A549 (cell line): ENCODE results near the gene NAT8L. TPM values are rescaled to one million over a fixed set of nuclear protein-coding genes. Genes with fewer than 3 reads are reported as not detected.

Experiments used
- ATAC-seq, 2 experiments: fragments of 200-7000 bp in 1 of 2; fragments of >200 bp in 1 of 2; cut with Nextera tagmentation in 1 of 2; cut with Tn5 transposase in 1 of 2; 3 replicates each; pipeline versions ENCODE4 v1.8.0 to v1.9.1; 2018 to 2020; ENCODE audit warnings: mild to moderate bottlenecking in 1 of 2, moderate library complexity in 1 of 2
- CTCF ChIA-PET: fragments of 300-600 bp; sonication (Branson Sonifier 250); formaldehyde crosslinking; extraction: SDS; loops from one replicate; lab custom pipeline; 2021; ENCODE audit warnings: antibody characterized with exemption, inconsistent platforms; lab: Yijun Ruan, JAX
- POLR2A ChIA-PET: fragments of 350-600 bp; formaldehyde crosslinking; extraction: SDS; loops from one replicate; lab custom pipeline; 2021; ENCODE audit warnings: antibody characterized with exemption, inconsistent platforms; lab: Yijun Ruan, JAX
- DNase-seq, 2 experiments: peaks; one replicate each; pipeline versions ENCODE4 v3.0.0 to v3.0.0-alpha.2; 2011 to 2016; ENCODE audit warnings: low read depth in 1 of 2, low spot score in 1 of 2
- FAIRE-seq: peaks from 2 replicates; lab custom pipeline; 2011; peaks lifted over from hg19 to GRCh38; lab: Jason Lieb, UNC
- H3K27ac ChIP-seq, 2 experiments: fragments of >200 bp; sonication (Bioruptor Twin); formaldehyde crosslinking; 3 replicates each; pipeline ENCODE4 v1.5.1; 2016 to 2017
- H3K4me1 ChIP-seq: fragments of >200 bp; sonication (Bioruptor Twin); formaldehyde crosslinking; 3 replicates; pipeline ENCODE4 v1.6.1; 2016
- H3K4me2 ChIP-seq: fragments of >200 bp; sonication (Bioruptor Twin); formaldehyde crosslinking; 3 replicates; pipeline ENCODE4 v1.6.1; 2016
- H3K4me3 ChIP-seq: fragments of >200 bp; sonication (Bioruptor Twin); formaldehyde crosslinking; 3 replicates; pipeline ENCODE4 v1.5.1; 2016
- H3K9me3 ChIP-seq: fragments of >200 bp; sonication (Bioruptor Twin); formaldehyde crosslinking; 3 replicates; pipeline ENCODE4 v1.6.1; 2016
- BHLHE40 ChIP-seq: IDR thresholded peaks from 2 replicates; pipeline ENCODE4 v1.6.1; 2012; ENCODE audit warnings: low read depth, low read length, inconsistent platforms
- CBX8 ChIP-seq: fragments of 200-600 bp; sonication (generic); IDR thresholded peaks from 2 replicates; pipeline ENCODE4 v1.6.1; 2016
- CHD2 ChIP-seq: fragments of 150-350 bp; IDR thresholded peaks from 2 replicates; pipeline ENCODE4 v1.6.1; 2014; ENCODE audit warnings: low read length; ENCODE audit not compliant: partially characterized antibody
- CHD4 ChIP-seq: fragments of 200-600 bp; sonication (generic); IDR thresholded peaks from 2 replicates; pipeline ENCODE4 v1.6.1; 2016; ENCODE audit warnings: antibody characterized with exemption, mild to moderate bottlenecking, borderline replicate concordance
- CTCF ChIP-seq: fragments of >200 bp; sonication (Bioruptor Twin); formaldehyde crosslinking; IDR thresholded peaks from 3 replicates; pipeline ENCODE4 v1.5.1; 2016
- E2F6 ChIP-seq: IDR thresholded peaks from 2 replicates; pipeline ENCODE4 v1.6.1; 2012; ENCODE audit warnings: low read depth, borderline replicate concordance
- EHF ChIP-seq: fragments of 250-450 bp; sonication (Bioruptor Pico); IDR thresholded peaks from 2 replicates; pipeline ENCODE4 v1.5.0; 2020; ENCODE audit warnings: mild to moderate bottlenecking
- EHMT2 ChIP-seq: fragments of 200-600 bp; sonication (generic); IDR thresholded peaks from 2 replicates; pipeline ENCODE4 v1.6.1; 2016; ENCODE audit warnings: antibody characterized with exemption, low read depth, mild to moderate bottlenecking, moderate library complexity
- FOSL2 ChIP-seq, 2 experiments: fragments of 450-650 bp in 1 of 2; fragments of >200 bp in 1 of 2; sonication (Bioruptor Twin) in 1 of 2; formaldehyde crosslinking; IDR thresholded peaks; 2 replicates each; pipeline versions ENCODE4 v1.5.0 to v1.6.1; 2016 to 2020; ENCODE audit warnings: mild to moderate bottlenecking in 1 of 2, moderate library complexity in 1 of 2
- HOXB13 ChIP-seq: fragments of 250-450 bp; sonication (Bioruptor Pico); IDR thresholded peaks from 2 replicates; pipeline ENCODE4 v1.5.0; 2020; ENCODE audit warnings: low read depth, mild to moderate bottlenecking, moderate library complexity
- KDM5A ChIP-seq: fragments of 200-600 bp; sonication (generic); IDR thresholded peaks from 2 replicates; pipeline ENCODE4 v1.6.1; 2016; ENCODE audit warnings: antibody characterized with exemption, mild to moderate bottlenecking
- MAFK ChIP-seq: fragments of 450-650 bp; IDR thresholded peaks from 2 replicates; pipeline ENCODE4 v1.6.1; 2014; ENCODE audit not compliant: partially characterized antibody
- PHF8 ChIP-seq: fragments of 200-600 bp; sonication (generic); IDR thresholded peaks from 2 replicates; pipeline ENCODE4 v1.6.1; 2016; ENCODE audit warnings: low read depth, mild to moderate bottlenecking, antibody characterized with exemption, moderate library complexity, borderline replicate concordance
- RAD21 ChIP-seq, 2 experiments: fragments of >200 bp in 1 of 2; sonication (Bioruptor Twin) in 1 of 2; formaldehyde crosslinking in 1 of 2; IDR thresholded peaks in 1 of 2; conservative IDR thresholded peaks in 1 of 2; 2 replicates in 1 of 2; 3 replicates in 1 of 2; pipeline ENCODE4 v1.6.1; 2012 to 2018; ENCODE audit warnings: inconsistent platforms in 1 of 2
- RARB ChIP-seq: fragments of 250-450 bp; sonication (Bioruptor Pico); IDR thresholded peaks from 2 replicates; pipeline ENCODE4 v1.8.0; 2021; ENCODE audit warnings: mild to moderate bottlenecking, moderate library complexity
- RFX5 ChIP-seq: fragments of 450-650 bp; IDR thresholded peaks from 2 replicates; pipeline ENCODE4 v1.7.1; 2014; ENCODE audit warnings: antibody characterized with exemption, mild to moderate bottlenecking, moderate library complexity
- TFCP2L1 ChIP-seq: fragments of 250-450 bp; sonication (Bioruptor Pico); IDR thresholded peaks from 2 replicates; pipeline ENCODE4 v1.5.0; 2021; ENCODE audit warnings: mild to moderate bottlenecking
- TP53 ChIP-seq: fragments of 250-450 bp; sonication (Bioruptor Pico); IDR thresholded peaks from 2 replicates; pipeline ENCODE4 v1.5.0; 2021; ENCODE audit warnings: mild to moderate bottlenecking, moderate library complexity
- ZSCAN20 ChIP-seq: fragments of 250-450 bp; sonication (Bioruptor Pico); IDR thresholded peaks from 2 replicates; pipeline ENCODE4 v1.8.0; 2022; ENCODE audit warnings: mild to moderate bottlenecking, moderate library complexity
- WGBS: methylation state at CpG from one replicate; pipeline ENCODE4 v1.1.6; 2017; ENCODE audit errors: missing lambda C conversion rate; 5-methylcytosine and 5-hydroxymethylcytosine counted together
- polyA plus RNA-seq, 4 experiments: library from polyadenylated mRNA; depleted of rRNA in 3 of 4; stranded (reverse); fragments of >200 nt; fragmentation: RNase III in 1 of 4; extraction: RNeasy Plus Mini Kit Qiagen cat#74134 plus additional on column Dnase treatment in 1 of 4; gene quantifications; 2 replicates in 3 of 4; 3 replicates in 1 of 4; pipeline ENCODE4 v1.2.3, GENCODE V29; 2011 to 2017
- TF ChIP-seq, protein P1 (sequence below): fragments of >200 bp; sonication (Bioruptor Twin); formaldehyde crosslinking; IDR thresholded peaks from 3 replicates; pipeline ENCODE4 v1.6.1; 2016
- TF ChIP-seq, protein P2 (sequence below): fragments of >200 bp; sonication (Bioruptor Twin); formaldehyde crosslinking; IDR thresholded peaks from 2 replicates; pipeline ENCODE4 v1.6.1; 2016

Gene NAT8L
- polyA plus RNA-seq, 2 of the 4 experiments (the other 2 are of a cell fraction) = 2.6 to 8.2 TPM

DNA sequence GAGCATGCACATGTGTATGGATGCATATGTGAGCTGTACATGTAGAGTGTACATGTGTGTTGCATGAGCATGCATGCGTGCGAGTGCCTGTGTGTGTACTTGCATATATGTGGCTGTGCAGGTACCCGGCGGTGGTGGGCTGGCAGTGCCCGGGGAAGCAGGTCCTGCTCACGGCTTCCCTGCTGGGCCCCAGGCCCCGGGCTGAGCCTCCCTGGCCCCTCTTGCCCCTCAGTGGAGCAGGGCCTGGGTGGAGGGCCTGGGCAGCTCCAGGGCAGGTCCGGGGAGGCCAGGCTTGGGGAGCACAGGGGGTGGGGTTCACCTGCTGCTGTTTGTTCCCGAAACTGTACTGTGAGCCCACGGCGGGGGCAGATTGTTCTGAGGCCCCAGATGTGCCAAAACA is 9.4 kb downstream of the NAT8L start:
- CTCF ChIA-PET = no interaction called here
- WGBS = 91% methylated on average over 4 of the region's 11 CpGs

GRCh38 chr4:2069161-2069971 is 10.2 kb downstream of the NAT8L start:
- no peak for FAIRE-seq
- H3K4me3 ChIP-seq = no peak overlapping the region
- no peak for ATAC-seq
- POLR2A ChIA-PET = no interaction called here
- CTCF ChIA-PET = no interaction called here
- no peak for TF ChIP-seq KDM5A
- TF ChIP-seq, protein P1, sequence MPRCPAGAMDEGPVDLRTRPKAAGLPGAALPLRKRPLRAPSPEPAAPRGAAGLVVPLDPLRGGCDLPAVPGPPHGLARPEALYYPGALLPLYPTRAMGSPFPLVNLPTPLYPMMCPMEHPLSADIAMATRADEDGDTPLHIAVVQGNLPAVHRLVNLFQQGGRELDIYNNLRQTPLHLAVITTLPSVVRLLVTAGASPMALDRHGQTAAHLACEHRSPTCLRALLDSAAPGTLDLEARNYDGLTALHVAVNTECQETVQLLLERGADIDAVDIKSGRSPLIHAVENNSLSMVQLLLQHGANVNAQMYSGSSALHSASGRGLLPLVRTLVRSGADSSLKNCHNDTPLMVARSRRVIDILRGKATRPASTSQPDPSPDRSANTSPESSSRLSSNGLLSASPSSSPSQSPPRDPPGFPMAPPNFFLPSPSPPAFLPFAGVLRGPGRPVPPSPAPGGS = no peak
- TF ChIP-seq, protein P2, sequence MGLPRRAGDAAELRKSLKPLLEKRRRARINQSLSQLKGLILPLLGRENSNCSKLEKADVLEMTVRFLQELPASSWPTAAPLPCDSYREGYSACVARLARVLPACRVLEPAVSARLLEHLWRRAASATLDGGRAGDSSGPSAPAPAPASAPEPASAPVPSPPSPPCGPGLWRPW = no peak
- TF ChIP-seq CTCF = no peak
- no peak for TF ChIP-seq HOXB13 (CRISPR knock-in tag)
- no peak for TF ChIP-seq TFCP2L1 (CRISPR knock-in tag)
- no peak for TF ChIP-seq ZSCAN20 (CRISPR knock-in tag)
- no peak for TF ChIP-seq CHD4
- no peak for TF ChIP-seq EHMT2
- TF ChIP-seq MAFK = no peak
- no peak for TF ChIP-seq EHF (CRISPR knock-in tag)
- no peaks in the 10 kb centered on the region for H3K9me3 ChIP-seq
- WGBS = no CpG with 5 or more reads among the region's 17 CpGs
- H3K4me1 ChIP-seq = no peaks in the 10 kb centered on the region
- no peak for DNase-seq
- no peak overlapping the region for H3K4me2 ChIP-seq
- H3K27ac ChIP-seq = no peak overlapping the region

More for the DNA sequence above, 9.4 kb downstream of the NAT8L start:
- no peaks in the 10 kb centered on the region for H3K9me3 ChIP-seq
- no peak overlapping the region for H3K4me2 ChIP-seq
- no peak overlapping the region for H3K4me3 ChIP-seq
- ATAC-seq (no peak), FAIRE-seq (no peak), DNase-seq (no peak)
- H3K4me1 ChIP-seq = no peaks in the 10 kb centered on the region
- POLR2A ChIA-PET = no interaction called here
- H3K27ac ChIP-seq = no peak overlapping the region
- no peak for TF ChIP-seq FOSL2 (IDR thresholded peaks at IDR 0.05)
- TF ChIP-seq FOSL2 (CRISPR knock-in tag; IDR thresholded peaks at IDR 0.05) = no peak
- TF ChIP-seq RFX5 = no peak
- TF ChIP-seq BHLHE40 = no peak
- TF ChIP-seq CBX8 = no peak
- TF ChIP-seq RARB (CRISPR knock-in tag) = no peak
- TF ChIP-seq, protein P2 = no peak
- no peak for TF ChIP-seq PHF8
- no peak for TF ChIP-seq RAD21 (conservative IDR thresholded peaks at IDR 0.05 in 1 of 2, IDR thresholded peaks at IDR 0.05 in 1 of 2)
- no peak for TF ChIP-seq E2F6
- no peak for TF ChIP-seq CHD2
- no peak for TF ChIP-seq TP53 (CRISPR knock-in tag)
